ENCODE data around the gene ANKRD2. TPM values are rescaled to one million over a fixed set of nuclear protein-coding genes. Genes with fewer than 3 reads are reported as not detected.

Gene ANKRD2
- total and polyA plus RNA-seq, 4 donors = 1.2 to 3.1 (median 3.0) TPM; not detected in 1

- DNase-seq (no peak), ATAC-seq (ENCODE audit: insufficient read depth, low FRiP score) (no peak)
- Histone ChIP-seq H3K27ac (ENCODE audit: low read depth in 1 of 2, low read length in 1 of 2) (no peak overlapping the region), H3K4me1 (ENCODE audit: control insufficient read depth in 5 of 5, insufficient read depth in 5 of 5, low read length in 5 of 5) (no peaks in the 10 kb centered on the region), H3K27me3 (ENCODE audit: control insufficient read depth in 3 of 3, insufficient read depth in 3 of 3, low read length in 2 of 3) (no peaks in the 10 kb centered on the region), H3K36me3 (ENCODE audit: control insufficient read depth in 4 of 4, insufficient read depth in 4 of 4, low read length in 4 of 4) (peaks cover 0 to 19% (median 3%) of the 10 kb centered on the region in 4 donors), H3K9me3 (ENCODE audit: control insufficient read depth in 4 of 4, insufficient read depth in 3 of 4, low read length in 3 of 4) (peaks cover 0 to 4% (median 0%) of the 10 kb centered on the region in 4 donors), H3K9ac (ENCODE audit: insufficient read depth in 1 of 2, low read length in 2 of 2) (no peak overlapping the region), H3K4me3 (no peak overlapping the region)
- WGBS, 2 donors = 95 to 98% methylated on average over 2 of the region's 2 CpGs
- no peak for TF ChIP-seq CTCF (IDR thresholded peaks at IDR 0.05; ENCODE audit: control extremely low read depth, extremely low read depth)
Observed at GRCh38 chr10:97566336-97566996, 6.1 kb upstream of the ANKRD2 start.

DNA sequence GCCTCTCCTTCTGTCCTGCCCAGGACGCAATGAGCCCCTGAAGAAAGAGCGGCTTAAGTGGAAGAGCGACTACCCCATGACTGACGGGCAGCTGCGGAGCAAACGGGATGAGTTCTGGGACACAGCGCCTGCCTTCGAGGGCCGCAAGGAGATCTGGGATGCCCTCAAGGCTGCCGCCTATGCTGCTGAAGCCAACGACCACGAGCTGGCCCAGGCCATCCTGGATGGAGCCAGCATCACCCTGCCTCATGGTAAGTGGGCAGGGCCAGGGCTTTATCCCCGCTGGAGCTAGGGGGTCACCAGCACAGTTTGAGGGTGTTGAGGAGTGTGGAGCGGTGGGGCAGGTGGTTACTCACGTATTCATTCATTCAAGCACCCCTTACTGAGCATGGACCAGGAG, 4.7 kb upstream of the ANKRD2 start:
- WGBS, 2 donors = 92 to 95% methylated on average over 15 of the region's 15 CpGs

DNA sequence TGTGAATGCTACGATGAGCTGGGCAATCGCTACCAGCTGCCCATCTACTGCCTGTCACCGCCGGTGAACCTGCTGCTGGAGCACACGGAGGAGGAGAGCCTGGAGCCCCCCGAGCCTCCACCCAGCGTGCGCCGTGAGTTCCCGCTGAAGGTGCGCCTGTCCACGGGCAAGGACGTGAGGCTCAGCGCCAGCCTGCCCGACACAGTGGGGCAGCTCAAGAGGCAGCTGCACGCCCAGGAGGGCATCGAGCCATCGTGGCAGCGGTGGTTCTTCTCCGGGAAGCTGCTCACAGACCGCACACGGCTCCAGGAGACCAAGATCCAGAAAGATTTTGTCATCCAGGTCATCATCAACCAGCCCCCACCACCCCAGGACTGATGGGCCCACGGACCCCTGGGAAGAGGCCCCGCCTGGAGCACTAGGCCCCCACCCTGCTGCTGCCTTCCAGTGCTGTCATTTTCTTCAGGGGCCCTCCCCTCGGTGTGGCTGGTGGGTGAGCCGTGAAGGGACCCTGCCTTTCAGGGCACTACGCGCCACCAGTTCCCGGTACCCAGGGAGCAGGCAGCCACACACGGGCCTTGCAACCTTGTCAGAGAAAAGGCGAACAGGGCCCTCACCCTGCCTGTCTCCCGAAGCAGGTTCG, 2.3 kb upstream of the ANKRD2 start:
- Histone ChIP-seq H3K4me1 (ENCODE audit: control insufficient read depth in 5 of 5, insufficient read depth in 5 of 5, low read length in 5 of 5) (peaks cover 0 to 12% (median 0%) of the 10 kb centered on the region in 5 donors), H3K36me3 (ENCODE audit: control insufficient read depth in 4 of 4, insufficient read depth in 4 of 4, low read length in 4 of 4) (peaks cover 0 to 19% (median 3%) of the 10 kb centered on the region in 4 donors), H3K4me3 (no peak overlapping the region), H3K27me3 (ENCODE audit: control insufficient read depth in 3 of 3, insufficient read depth in 3 of 3, low read length in 2 of 3) (no peaks in the 10 kb centered on the region), H3K9me3 (ENCODE audit: control insufficient read depth in 4 of 4, insufficient read depth in 3 of 4, low read length in 3 of 4) (peaks cover 0 to 4% (median 0%) of the 10 kb centered on the region in 4 donors), H3K9ac (ENCODE audit: insufficient read depth in 1 of 2, low read length in 2 of 2) (no peak overlapping the region), H3K27ac (ENCODE audit: low read depth in 1 of 2, low read length in 1 of 2) (peak overlapping the region in 1 of 2 donors; percentile 75)
- ATAC-seq (ENCODE audit: insufficient read depth, low FRiP score) = no peak
- WGBS, 2 donors = 94 to 96% methylated on average over 30 to 33 of the region's 33 CpGs
- no peak for DNase-seq
- no peak for TF ChIP-seq CTCF (IDR thresholded peaks at IDR 0.05; ENCODE audit: control extremely low read depth, extremely low read depth)

More for the DNA sequence above, 4.7 kb upstream of the ANKRD2 start:
- peaks cover 0 to 19% (median 3%) of the 10 kb centered on the region in 4 donors for H3K36me3 ChIP-seq (ENCODE audit: control insufficient read depth in 4 of 4, insufficient read depth in 4 of 4, low read length in 4 of 4)
- no peak overlapping the region for H3K27ac ChIP-seq (ENCODE audit: low read depth in 1 of 2, low read length in 1 of 2)
- DNase-seq (no peak), ATAC-seq (ENCODE audit: insufficient read depth, low FRiP score) (no peak)
- peaks cover 0 to 5% (median 0%) of the 10 kb centered on the region in 5 donors for H3K4me1 ChIP-seq (ENCODE audit: control insufficient read depth in 5 of 5, insufficient read depth in 5 of 5, low read length in 5 of 5)
- no peak overlapping the region for H3K4me3 ChIP-seq
- TF ChIP-seq CTCF (IDR thresholded peaks at IDR 0.05; ENCODE audit: control extremely low read depth, extremely low read depth) = no peak
- H3K9ac ChIP-seq (ENCODE audit: insufficient read depth in 1 of 2, low read length in 2 of 2) = no peak overlapping the region
- peaks cover 0 to 4% (median 0%) of the 10 kb centered on the region in 4 donors for H3K9me3 ChIP-seq (ENCODE audit: control insufficient read depth in 4 of 4, insufficient read depth in 3 of 4, low read length in 3 of 4)
- no peaks in the 10 kb centered on the region for H3K27me3 ChIP-seq (ENCODE audit: control insufficient read depth in 3 of 3, insufficient read depth in 3 of 3, low read length in 2 of 3)
